ENCODE results near the gene TELO2. TPM values are rescaled to one million over a fixed set of nuclear protein-coding genes. Genes with fewer than 3 reads are reported as not detected.
"Not testable (repeated sequence)": the region's sequence is repeated elsewhere in the genome, so short reads cannot be mapped to it uniquely, and the experiment has no call there.

The TELO2 gene
- total RNA-seq, 1 experiment from 2014 or later: 60.3 TPM

DNA sequence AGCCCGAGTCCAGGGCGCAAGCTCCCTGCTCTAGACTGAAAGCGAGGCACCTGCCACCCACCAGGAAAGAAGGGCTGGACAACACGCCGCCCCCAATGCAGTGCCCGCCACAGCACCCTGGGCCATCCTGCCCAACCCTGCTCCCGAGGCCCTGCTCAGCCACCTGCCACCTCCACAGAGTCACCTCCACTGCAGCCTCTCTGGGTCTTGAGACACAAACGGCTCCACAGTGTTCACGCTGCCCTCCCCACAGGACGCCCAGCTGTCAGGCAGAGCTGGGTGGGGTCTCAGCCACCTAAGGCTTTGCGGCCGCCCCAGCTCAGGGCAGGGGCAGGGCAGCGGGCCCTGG is 27.6 kb upstream of the TELO2 start:
- no peaks in the 10 kb centered on the region for H3K36me3 ChIP-seq (replicated peaks; ENCODE audit: control insufficient read depth, insufficient read depth, low read length)
- H3K4me3 ChIP-seq (ENCODE audit: insufficient read depth, low read depth, low read length): no peak overlapping the region
- DNase-seq: no peak
- H3K27me3 ChIP-seq (ENCODE audit: control insufficient read depth, insufficient read depth, low read length): no peaks in the 10 kb centered on the region

DNA sequence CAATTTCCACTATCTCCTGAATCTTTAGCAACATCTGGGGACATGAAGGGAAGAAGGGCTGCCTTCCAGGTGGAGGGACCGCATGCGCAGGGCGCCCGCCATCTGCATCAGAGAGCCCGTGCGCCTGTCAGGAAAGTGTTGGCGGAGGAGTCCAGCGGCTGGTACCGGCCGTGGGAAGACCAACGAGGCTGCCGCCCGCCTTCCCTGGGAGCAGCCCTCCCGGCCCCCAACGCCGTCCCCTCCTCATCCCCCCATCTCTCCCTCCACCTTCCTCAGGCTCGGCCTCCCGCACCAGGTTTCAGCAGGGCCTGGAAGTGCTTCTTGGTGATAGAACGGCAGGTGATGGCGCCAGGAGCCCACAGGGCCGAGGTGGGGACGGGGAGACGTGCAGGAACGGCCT is 27.1 kb upstream of the TELO2 start:
- Histone ChIP-seq H3K27me3 (ENCODE audit: control insufficient read depth, insufficient read depth, low read length) (no peaks in the 10 kb centered on the region), H3K4me3 (ENCODE audit: insufficient read depth, low read depth, low read length) (no peak overlapping the region), H3K36me3 (replicated peaks; ENCODE audit: control insufficient read depth, insufficient read depth, low read length) (no peaks in the 10 kb centered on the region)
- no peak for DNase-seq

DNA sequence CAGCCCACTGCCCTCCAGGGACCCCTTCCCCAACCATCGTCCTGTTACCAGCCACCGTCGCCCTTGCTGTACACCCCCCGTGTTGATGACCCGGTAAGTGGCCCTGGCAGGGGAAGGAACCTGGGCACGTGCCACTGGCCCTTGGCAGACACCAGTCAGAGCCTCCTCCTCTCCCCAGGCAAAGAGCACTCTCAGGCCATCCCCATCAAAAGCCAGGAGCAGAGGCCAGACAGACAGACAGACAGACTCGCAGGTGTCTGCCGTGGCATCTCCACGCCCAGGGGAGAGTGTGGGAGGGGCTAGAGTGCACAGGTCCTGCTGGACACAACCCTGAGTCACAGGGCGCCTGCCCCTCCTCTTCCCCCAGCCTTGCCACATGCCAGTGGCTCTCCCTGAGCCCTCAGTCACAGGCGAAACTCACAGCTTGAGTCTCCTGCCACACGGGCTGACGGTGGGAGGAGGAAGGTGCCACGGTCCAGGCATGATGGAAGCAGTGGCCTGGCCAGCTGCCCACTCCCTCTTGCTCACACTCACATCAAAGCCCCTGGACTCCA is 26.1 kb upstream of the TELO2 start:
- H3K27me3 ChIP-seq (ENCODE audit: control insufficient read depth, insufficient read depth, low read length): no peaks in the 10 kb centered on the region
- no peak for DNase-seq
- H3K4me3 ChIP-seq (ENCODE audit: insufficient read depth, low read depth, low read length): no peak overlapping the region
- H3K36me3 ChIP-seq (replicated peaks; ENCODE audit: control insufficient read depth, insufficient read depth, low read length): no peaks in the 10 kb centered on the region

GRCh38 chr16:1468426-1468810 is 24.7 kb upstream of the TELO2 start:
- no peaks in the 10 kb centered on the region for H3K27me3 ChIP-seq (ENCODE audit: control insufficient read depth, insufficient read depth, low read length)
- no peak overlapping the region for H3K4me3 ChIP-seq (ENCODE audit: insufficient read depth, low read depth, low read length)
- no peak for DNase-seq
- H3K36me3 ChIP-seq (replicated peaks; ENCODE audit: control insufficient read depth, insufficient read depth, low read length): no peaks in the 10 kb centered on the region

GRCh38 chr16:1469141-1469540 is 24.0 kb upstream of the TELO2 start:
- not testable (repeated sequence) for H3K4me3 ChIP-seq (ENCODE audit: insufficient read depth, low read depth, low read length); H3K36me3 ChIP-seq (replicated peaks; ENCODE audit: control insufficient read depth, insufficient read depth, low read length); DNase-seq; H3K27me3 ChIP-seq (ENCODE audit: control insufficient read depth, insufficient read depth, low read length)

- Histone ChIP-seq H3K27me3 (ENCODE audit: control insufficient read depth, insufficient read depth, low read length) (no peaks in the 10 kb centered on the region), H3K4me3 (ENCODE audit: insufficient read depth, low read depth, low read length) (no peak overlapping the region), H3K36me3 (replicated peaks; ENCODE audit: control insufficient read depth, insufficient read depth, low read length) (no peaks in the 10 kb centered on the region)
- DNase-seq: no peak
Measured at GRCh38 chr16:1469693-1470201, 23.4 kb upstream of the TELO2 start.

GRCh38 chr16:1470481-1471251 is 22.5 kb upstream of the TELO2 start:
- Histone ChIP-seq H3K27me3 (ENCODE audit: control insufficient read depth, insufficient read depth, low read length) (no peaks in the 10 kb centered on the region), H3K4me3 (ENCODE audit: insufficient read depth, low read depth, low read length) (no peak overlapping the region), H3K36me3 (replicated peaks; ENCODE audit: control insufficient read depth, insufficient read depth, low read length) (no peaks in the 10 kb centered on the region)
- DNase-seq: no peak

DNA sequence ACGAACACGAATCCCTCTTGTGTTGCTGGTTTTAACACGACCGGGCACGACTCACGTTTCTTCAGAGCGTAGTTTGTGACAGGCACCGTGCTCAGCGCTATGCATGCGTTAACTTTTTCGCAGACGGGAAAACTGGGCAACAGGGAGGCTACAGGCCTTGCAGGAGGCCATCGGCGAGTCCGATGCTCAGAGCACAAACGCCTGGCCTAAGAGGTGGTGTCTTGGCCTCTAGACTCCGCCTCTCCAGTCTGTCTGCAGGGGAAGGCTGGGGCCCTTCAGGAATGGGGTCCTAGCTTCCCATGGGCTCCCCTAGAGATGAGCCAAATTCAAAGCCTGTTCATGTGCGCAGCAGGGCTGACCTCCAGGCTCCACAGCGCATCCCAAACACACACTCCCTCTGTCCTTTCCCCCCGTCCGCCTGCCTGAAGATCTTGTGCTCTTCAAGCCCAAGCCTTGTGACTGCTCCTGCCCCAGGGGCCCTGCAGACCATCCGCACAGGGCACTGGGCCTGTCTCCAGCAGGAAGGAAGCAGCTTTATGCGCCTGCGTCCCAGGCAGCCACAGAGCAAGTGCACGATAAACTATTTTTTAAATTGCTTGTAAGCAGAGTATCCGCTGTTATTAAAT is 21.5 kb upstream of the TELO2 start:
- no peaks in the 10 kb centered on the region for H3K36me3 ChIP-seq (replicated peaks; ENCODE audit: control insufficient read depth, insufficient read depth, low read length)
- H3K4me3 ChIP-seq (ENCODE audit: insufficient read depth, low read depth, low read length): no peak overlapping the region
- DNase-seq: no peak
- H3K27me3 ChIP-seq (ENCODE audit: control insufficient read depth, insufficient read depth, low read length): no peaks in the 10 kb centered on the region

DNA sequence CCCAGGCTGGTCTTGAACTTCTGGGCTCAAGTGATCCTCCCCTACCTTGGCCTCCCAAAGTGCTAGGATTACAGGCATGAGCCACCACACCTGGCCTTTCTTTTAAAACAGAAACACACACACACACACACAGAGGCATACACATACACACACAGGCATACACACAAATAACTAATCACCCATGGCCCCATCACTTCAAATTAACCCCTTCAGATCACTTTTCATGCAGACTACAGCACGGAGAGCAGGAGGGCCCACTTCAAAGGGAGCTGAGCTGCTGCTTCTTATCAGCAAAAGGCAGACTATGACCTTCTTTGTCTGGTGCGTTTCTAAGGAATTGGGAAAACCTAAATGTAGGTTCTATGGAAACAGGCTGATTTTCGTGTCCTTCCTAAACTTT is 20.2 kb upstream of the TELO2 start:
- no peak overlapping the region for H3K4me3 ChIP-seq (ENCODE audit: insufficient read depth, low read depth, low read length)
- no peak for DNase-seq
- H3K27me3 ChIP-seq (ENCODE audit: control insufficient read depth, insufficient read depth, low read length): no peaks in the 10 kb centered on the region
- H3K36me3 ChIP-seq (replicated peaks; ENCODE audit: control insufficient read depth, insufficient read depth, low read length): no peaks in the 10 kb centered on the region

DNA sequence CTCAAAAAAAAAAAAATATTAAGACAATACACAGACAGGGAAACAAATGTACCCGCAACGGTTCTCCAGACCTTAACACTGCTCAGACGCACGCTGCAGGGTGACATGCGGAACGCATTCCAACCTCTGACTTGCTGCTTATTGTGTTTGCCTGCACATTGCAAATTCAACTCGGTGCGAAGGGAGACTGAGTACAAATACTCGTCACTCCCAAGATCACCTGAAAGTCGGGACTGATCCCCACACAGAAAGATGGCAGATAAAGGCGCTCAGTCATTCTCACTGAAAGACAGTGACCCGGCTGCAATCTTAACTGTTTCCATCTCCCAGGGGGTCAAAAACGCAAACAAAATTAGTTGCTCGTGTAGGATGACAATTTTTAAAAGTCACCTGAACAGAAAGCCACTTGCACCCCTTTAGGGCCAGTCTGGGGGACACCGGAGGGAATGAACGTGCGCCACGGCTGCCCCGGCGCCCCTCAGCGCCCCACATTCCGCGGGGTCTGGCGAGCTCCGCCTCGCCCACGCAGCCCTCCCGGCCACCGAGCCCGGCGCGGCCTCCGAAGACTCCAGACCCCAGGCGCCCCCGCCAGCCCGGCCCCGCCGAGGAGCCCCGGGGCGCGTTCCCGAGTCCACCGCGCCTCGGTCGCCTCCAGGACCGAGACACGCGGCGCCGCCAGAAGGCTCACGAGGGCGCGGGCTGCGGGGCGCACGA is 18.9 kb upstream of the TELO2 start:
- H3K4me3 ChIP-seq (ENCODE audit: insufficient read depth, low read depth, low read length): peak overlapping the region; percentile 71
- DNase-seq: peak; percentile 89
- no peaks in the 10 kb centered on the region for H3K36me3 ChIP-seq (replicated peaks; ENCODE audit: control insufficient read depth, insufficient read depth, low read length)
- H3K27me3 ChIP-seq (ENCODE audit: control insufficient read depth, insufficient read depth, low read length): no peaks in the 10 kb centered on the region

GRCh38 chr16:1474796-1475551 is 18.2 kb upstream of the TELO2 start, which contains the start of gene CLCN7:
CLCN7 (minus strand) TSS chr16:1475028; CDS start chr16:1474974, 54 bp downstream.
- peak; percentile 98 for DNase-seq
- peak within 1 kb of the TSS; percentile 71 for H3K4me3 ChIP-seq (ENCODE audit: insufficient read depth, low read depth, low read length)
- H3K36me3 ChIP-seq (replicated peaks; ENCODE audit: control insufficient read depth, insufficient read depth, low read length): no peaks in the 10 kb centered on the region
- H3K27me3 ChIP-seq (ENCODE audit: control insufficient read depth, insufficient read depth, low read length): no peaks in the 10 kb centered on the region

DNA sequence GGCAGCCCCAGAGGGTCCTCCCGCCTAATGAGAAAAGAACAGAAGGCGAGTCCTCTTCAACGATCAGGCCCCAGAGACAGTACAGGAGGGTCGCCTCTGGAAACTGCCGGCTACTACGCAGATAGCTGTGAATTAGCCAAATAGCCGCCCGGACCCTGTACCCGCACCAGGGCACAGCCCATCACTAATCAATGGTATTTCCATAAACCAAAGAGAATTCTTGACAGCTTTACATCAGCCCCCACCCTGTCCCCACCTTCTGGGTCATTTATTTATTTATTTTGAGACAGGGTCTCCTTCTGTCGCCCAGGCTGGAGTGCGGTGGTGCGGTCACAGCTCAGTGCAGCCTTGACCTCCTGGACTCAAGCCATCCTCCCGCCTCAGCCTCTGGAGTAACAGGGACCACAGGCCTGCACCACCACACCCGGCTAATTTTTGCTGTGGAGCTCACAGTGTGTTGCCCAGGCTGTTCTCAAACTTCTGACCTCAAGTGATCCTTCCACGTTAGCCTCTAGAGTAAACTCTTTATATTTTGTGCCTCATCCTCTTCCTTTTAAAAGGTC is 17.5 kb upstream of the TELO2 start:
- H3K27me3 ChIP-seq (ENCODE audit: control insufficient read depth, insufficient read depth, low read length): no peaks in the 10 kb centered on the region
- H3K4me3 ChIP-seq (ENCODE audit: insufficient read depth, low read depth, low read length): peak overlapping the region; percentile 71
- H3K36me3 ChIP-seq (replicated peaks; ENCODE audit: control insufficient read depth, insufficient read depth, low read length): no peaks in the 10 kb centered on the region
- no peak for DNase-seq

GRCh38 chr16:1477033-1477432 is 16.1 kb upstream of the TELO2 start:
- no peak for DNase-seq
- H3K4me3 ChIP-seq (ENCODE audit: insufficient read depth, low read depth, low read length): no peak overlapping the region
- no peaks in the 10 kb centered on the region for H3K27me3 ChIP-seq (ENCODE audit: control insufficient read depth, insufficient read depth, low read length)
- H3K36me3 ChIP-seq (replicated peaks; ENCODE audit: control insufficient read depth, insufficient read depth, low read length): no peaks in the 10 kb centered on the region

GRCh38 chr16:1478937-1479336 is 14.2 kb upstream of the TELO2 start:
- not testable (repeated sequence) for H3K36me3 ChIP-seq (replicated peaks; ENCODE audit: control insufficient read depth, insufficient read depth, low read length); DNase-seq; H3K27me3 ChIP-seq (ENCODE audit: control insufficient read depth, insufficient read depth, low read length); H3K4me3 ChIP-seq (ENCODE audit: insufficient read depth, low read depth, low read length)

Measured in H7 (cell line).